Smooth muscle cell (in vitro differentiated cells): Measurements from ENCODE around the gene IFFO2. TPM values are rescaled to one million over a fixed set of nuclear protein-coding genes. Genes with fewer than 3 reads are reported as not detected.

ENCODE experiments used
- DNase-seq: peaks from one replicate; lab custom pipeline; 2025; ENCODE audit not compliant: unreplicated experiment; lab: John Stamatoyannopoulos, UW
- H2AFZ ChIP-seq: fragments of 200-600 bp; sonication (generic); 2 replicates; pipeline ENCODE4 v1.6.0; 2016; ENCODE audit warnings: antibody characterized with exemption, low read depth, mild to moderate bottlenecking
- H3F3A ChIP-seq: fragments of 200-600 bp; sonication (generic); 2 replicates; pipeline ENCODE4 v1.6.0; 2017; ENCODE audit warnings: antibody characterized with exemption, low read depth
- H3K27ac ChIP-seq: fragments of 200-600 bp; sonication (generic); 2 replicates; pipeline ENCODE4 v1.5.1; 2016; ENCODE audit warnings: low read depth, mild to moderate bottlenecking
- H3K27me3 ChIP-seq: fragments of 200-600 bp; sonication (generic); 2 replicates; pipeline ENCODE4 v1.6.1; 2016; ENCODE audit warnings: low read depth, mild to moderate bottlenecking
- H3K36me3 ChIP-seq: fragments of 200-600 bp; sonication (generic); 2 replicates; pipeline ENCODE4 v1.5.1; 2016; ENCODE audit warnings: low read depth
- H3K4me1 ChIP-seq: fragments of 200-600 bp; sonication (generic); 2 replicates; pipeline ENCODE4 v1.5.1; 2016; ENCODE audit warnings: low read depth
- H3K4me2 ChIP-seq: fragments of 200-600 bp; sonication (generic); 2 replicates; pipeline ENCODE4 v1.6.0; 2016; ENCODE audit warnings: mild to moderate bottlenecking
- H3K4me3 ChIP-seq: fragments of 200-600 bp; sonication (generic); 2 replicates; pipeline ENCODE4 v1.5.1; 2016; ENCODE audit warnings: mild to moderate bottlenecking
- H3K79me2 ChIP-seq: fragments of 200-600 bp; sonication (generic); 2 replicates; pipeline ENCODE4 v1.6.0; 2016; ENCODE audit warnings: low read depth, mild to moderate bottlenecking
- H3K9ac ChIP-seq: fragments of 200-600 bp; sonication (generic); 2 replicates; pipeline ENCODE4 v1.6.0; 2016; ENCODE audit warnings: low read depth
- H3K9me3 ChIP-seq: fragments of 200-600 bp; sonication (generic); replicated peaks from 2 replicates; pipeline ENCODE4 v1.5.1; 2016; ENCODE audit warnings: low read depth
- H4K20me1 ChIP-seq: fragments of 200-600 bp; sonication (generic); 2 replicates; pipeline ENCODE4 v1.6.0; 2016; ENCODE audit warnings: low read depth
- WGBS: methylation state at CpG from one replicate; pipeline ENCODE4 v1.1.7; 2016; ENCODE audit warnings: low lambda C conversion rate; 5-methylcytosine and 5-hydroxymethylcytosine counted together
- polyA plus RNA-seq: library from polyadenylated mRNA; unstranded; fragments of >200 nt; fragmentation: Nextera tagmentation; extraction: Ambion mirVana; gene quantifications from 2 replicates; pipeline ENCODE4 v1.2.1, GENCODE V29; 2016
- total RNA-seq: library from RNA; depleted of rRNA; stranded (reverse); fragments of >200 nt; gene quantifications from 2 replicates; pipeline ENCODE4 v1.2.3, GENCODE V29; 2014
- TF ChIP-seq, protein P1 (sequence below): fragments of 200-600 bp; sonication (generic); IDR thresholded peaks from 2 replicates; pipeline ENCODE4 v1.5.1; 2017; ENCODE audit warnings: borderline replicate concordance, mild to moderate bottlenecking, antibody characterized with exemption; ENCODE audit not compliant: insufficient read depth, poor library complexity, severe bottlenecking

IFFO2 gene
- total and polyA plus RNA-seq, 2 experiments from 2014 or later: 5.7 to 19.1 TPM

DNA sequence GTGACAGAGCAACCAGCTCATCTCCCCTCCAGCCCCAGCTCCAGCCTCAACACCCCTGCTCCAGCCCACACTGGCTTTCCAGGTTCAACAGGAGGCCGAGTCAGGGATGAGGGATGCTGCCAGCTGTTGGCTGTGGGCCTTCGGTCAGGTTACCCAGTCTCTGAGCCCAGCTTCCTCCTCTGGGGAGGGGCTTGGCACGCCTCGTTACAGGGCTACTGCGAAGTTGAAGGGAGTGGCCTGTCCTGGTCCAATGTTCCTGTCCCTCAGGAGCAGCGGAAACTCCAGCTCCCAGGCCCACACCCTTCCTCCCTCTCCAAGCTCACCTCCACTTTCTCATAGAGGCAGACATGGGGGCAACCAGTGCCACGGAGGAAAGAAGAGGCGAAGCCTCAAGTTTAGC, 81.9 kb downstream of the IFFO2 start:
- Histone ChIP-seq H3K9ac (no peak overlapping the region), H3K9me3 (no peaks in the 10 kb centered on the region), H3K4me2 (no peak overlapping the region), H3K27ac (no peak overlapping the region), H3F3A (no peaks in the 10 kb centered on the region), H3K4me1 (no peaks in the 10 kb centered on the region), H3K27me3 (no peaks in the 10 kb centered on the region), H4K20me1 (no peaks in the 10 kb centered on the region), H3K4me3 (no peak overlapping the region), H3K36me3 (no peaks in the 10 kb centered on the region), H3K79me2 (no peaks in the 10 kb centered on the region), H2AFZ (no peak overlapping the region)
- 94% methylated on average over 8 of the region's 8 CpGs for WGBS
- DNase-seq: no peak
- TF ChIP-seq, protein P1, sequence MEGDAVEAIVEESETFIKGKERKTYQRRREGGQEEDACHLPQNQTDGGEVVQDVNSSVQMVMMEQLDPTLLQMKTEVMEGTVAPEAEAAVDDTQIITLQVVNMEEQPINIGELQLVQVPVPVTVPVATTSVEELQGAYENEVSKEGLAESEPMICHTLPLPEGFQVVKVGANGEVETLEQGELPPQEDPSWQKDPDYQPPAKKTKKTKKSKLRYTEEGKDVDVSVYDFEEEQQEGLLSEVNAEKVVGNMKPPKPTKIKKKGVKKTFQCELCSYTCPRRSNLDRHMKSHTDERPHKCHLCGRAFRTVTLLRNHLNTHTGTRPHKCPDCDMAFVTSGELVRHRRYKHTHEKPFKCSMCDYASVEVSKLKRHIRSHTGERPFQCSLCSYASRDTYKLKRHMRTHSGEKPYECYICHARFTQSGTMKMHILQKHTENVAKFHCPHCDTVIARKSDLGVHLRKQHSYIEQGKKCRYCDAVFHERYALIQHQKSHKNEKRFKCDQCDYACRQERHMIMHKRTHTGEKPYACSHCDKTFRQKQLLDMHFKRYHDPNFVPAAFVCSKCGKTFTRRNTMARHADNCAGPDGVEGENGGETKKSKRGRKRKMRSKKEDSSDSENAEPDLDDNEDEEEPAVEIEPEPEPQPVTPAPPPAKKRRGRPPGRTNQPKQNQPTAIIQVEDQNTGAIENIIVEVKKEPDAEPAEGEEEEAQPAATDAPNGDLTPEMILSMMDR: no peak

DNA sequence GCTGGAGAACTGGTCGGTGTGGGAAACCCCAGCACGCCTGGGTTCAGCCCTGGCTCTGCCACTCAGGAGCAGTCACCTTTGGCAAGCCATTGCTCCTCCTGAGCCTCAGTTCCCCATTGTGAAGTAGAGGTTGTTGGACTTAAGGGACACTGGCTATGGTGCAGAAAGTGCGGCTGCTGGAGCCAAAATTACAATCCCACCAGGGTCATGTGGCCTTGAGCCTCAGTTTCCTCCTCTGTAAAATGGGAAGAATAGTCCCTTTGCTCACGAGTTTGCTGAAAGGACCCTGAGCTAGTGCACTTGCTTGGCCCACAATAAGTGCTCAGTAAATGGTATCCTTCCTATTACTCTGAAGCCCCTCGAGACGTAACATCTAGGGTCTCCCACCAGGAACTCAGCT, 82.4 kb downstream of the IFFO2 start:
- no peak overlapping the region for H3K27ac ChIP-seq
- H3K4me1 ChIP-seq: no peaks in the 10 kb centered on the region
- WGBS: 74% methylated on average over 6 of the region's 6 CpGs
- TF ChIP-seq, protein P1: no peak
- DNase-seq: no peak
- no peak overlapping the region for H3K9ac ChIP-seq
- no peaks in the 10 kb centered on the region for H3K36me3 ChIP-seq
- H3K4me2 ChIP-seq: no peak overlapping the region
- no peaks in the 10 kb centered on the region for H3K9me3 ChIP-seq
- H2AFZ ChIP-seq: no peak overlapping the region
- no peaks in the 10 kb centered on the region for H4K20me1 ChIP-seq
- no peak overlapping the region for H3K4me3 ChIP-seq
- no peaks in the 10 kb centered on the region for H3F3A ChIP-seq
- no peaks in the 10 kb centered on the region for H3K27me3 ChIP-seq
- no peaks in the 10 kb centered on the region for H3K79me2 ChIP-seq

DNA sequence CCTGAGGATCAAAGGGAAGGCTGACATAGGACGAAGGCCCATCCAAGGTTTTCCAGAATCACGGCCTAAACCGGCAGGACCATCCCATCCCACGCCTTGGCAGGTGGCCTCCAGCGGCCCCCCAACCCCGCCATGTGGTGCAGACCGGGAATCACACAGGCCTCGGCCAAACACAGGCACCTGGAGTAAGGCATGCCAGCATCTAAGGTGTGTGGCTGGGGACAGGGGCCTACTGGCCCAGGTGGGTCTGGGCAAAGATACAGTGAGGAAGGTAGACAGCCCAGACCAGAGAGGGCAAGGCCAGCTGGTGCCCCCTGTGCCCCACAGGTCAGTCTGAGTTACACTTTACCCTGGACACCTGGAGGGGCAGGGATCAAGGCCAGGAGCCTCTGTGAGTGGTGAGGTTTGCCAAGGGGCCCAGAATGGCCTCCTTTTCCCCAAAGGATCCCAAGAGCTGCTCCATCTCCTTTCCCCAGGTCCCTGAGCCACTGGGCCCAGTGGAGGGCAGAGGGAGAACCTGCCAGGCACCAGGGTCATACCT, 84.3 kb downstream of the IFFO2 start:
- Histone ChIP-seq H3K27ac (no peak overlapping the region), H3K27me3 (no peaks in the 10 kb centered on the region), H3K4me2 (no peak overlapping the region), H4K20me1 (no peaks in the 10 kb centered on the region), H3K9me3 (no peaks in the 10 kb centered on the region), H3K4me3 (no peak overlapping the region), H3K79me2 (no peaks in the 10 kb centered on the region), H3K9ac (no peak overlapping the region), H2AFZ (no peak overlapping the region), H3F3A (no peaks in the 10 kb centered on the region), H3K36me3 (no peaks in the 10 kb centered on the region), H3K4me1 (no peaks in the 10 kb centered on the region)
- TF ChIP-seq, protein P1: no peak
- DNase-seq: no peak
- WGBS: 83% methylated on average over 8 of the region's 8 CpGs

DNA sequence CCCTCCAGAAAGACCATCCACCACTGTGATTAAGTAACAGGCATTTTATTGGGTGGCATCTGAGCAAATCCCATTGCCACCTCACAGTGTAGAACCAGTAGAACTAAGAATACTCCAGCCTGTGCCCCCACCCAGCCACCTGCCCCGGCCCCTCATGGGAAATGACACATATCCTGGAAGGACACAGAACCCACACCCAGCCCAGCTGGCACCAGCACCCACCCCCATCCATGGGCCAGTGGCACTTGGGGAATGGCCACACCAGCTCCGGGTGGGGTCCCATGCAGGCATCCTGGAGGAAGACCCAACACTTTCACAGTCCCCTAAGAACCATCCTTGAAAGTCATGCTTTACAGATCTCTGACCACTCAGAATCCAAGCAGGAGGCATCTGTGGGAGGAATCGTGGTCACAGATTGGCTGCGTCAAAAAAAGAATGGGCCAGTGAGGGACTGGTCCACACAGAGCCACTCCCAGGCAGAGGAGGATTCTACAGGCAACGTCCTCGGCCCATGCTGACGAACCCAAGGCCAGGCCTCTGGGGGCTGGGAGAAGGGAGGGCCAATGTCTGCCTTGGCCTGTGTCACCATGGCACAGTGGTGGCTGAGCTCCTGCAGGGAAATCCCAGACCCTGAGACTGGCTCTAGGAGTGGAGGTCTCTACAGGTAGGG, 84.9 kb downstream of the IFFO2 start:
- Histone ChIP-seq H3K79me2 (no peaks in the 10 kb centered on the region), H3K4me3 (no peak overlapping the region), H3K36me3 (no peaks in the 10 kb centered on the region), H3K27ac (no peak overlapping the region), H3K4me2 (no peak overlapping the region), H3F3A (no peaks in the 10 kb centered on the region), H3K27me3 (no peaks in the 10 kb centered on the region), H3K4me1 (no peaks in the 10 kb centered on the region), H3K9ac (no peak overlapping the region), H4K20me1 (no peaks in the 10 kb centered on the region), H2AFZ (no peak overlapping the region), H3K9me3 (no peaks in the 10 kb centered on the region)
- TF ChIP-seq, protein P1: no peak
- WGBS: 79% methylated on average over 7 of the region's 7 CpGs
- no peak for DNase-seq
